Kidney tubule cell (primary cell): ENCODE measurements around the gene C19orf38.

ENCODE experiments used
- DNase-seq: peaks from one replicate; pipeline ENCODE4 v3.0.0-alpha.2; 2018; ENCODE audit warnings: low spot score

The C19orf38 gene

DNA sequence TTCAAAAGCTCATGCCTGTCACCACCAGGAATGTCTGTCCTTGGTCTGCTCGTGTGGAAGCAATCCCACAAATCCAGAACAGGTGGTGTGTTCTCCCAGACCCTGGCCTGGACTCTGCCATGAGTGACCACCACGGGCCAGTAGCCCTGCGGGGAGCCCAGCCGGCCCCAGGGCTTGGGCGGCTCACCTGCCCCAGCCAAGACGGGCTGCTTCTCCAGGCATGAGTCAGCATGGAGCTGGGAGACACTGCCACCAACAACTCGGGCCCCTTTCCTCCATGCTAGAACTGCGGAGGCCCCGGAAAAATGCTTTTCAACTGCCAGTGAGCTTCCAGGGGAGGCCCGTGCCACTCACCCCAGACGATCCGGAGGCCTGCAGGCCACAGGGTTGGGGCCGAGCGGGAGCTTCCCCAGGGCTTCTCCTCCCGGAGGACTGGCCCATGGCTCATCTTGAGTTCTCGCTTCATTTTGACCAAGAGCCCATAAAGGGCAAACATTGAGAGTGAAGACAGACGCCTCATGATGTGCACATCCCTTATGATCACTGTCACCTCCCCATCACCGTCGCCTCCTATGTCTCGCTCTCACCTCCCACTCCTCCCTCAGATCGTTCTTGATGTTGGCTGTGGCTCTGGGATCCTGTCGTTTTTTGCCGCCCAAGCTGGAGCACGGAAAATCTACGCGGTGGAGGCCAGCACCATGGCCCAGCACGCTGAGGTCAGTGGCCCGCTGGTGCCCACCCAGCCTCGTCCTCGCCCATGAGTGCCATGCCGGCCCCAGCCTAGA is 63.6 kb downstream of the C19orf38 start:
- DNase-seq = no peak

DNA sequence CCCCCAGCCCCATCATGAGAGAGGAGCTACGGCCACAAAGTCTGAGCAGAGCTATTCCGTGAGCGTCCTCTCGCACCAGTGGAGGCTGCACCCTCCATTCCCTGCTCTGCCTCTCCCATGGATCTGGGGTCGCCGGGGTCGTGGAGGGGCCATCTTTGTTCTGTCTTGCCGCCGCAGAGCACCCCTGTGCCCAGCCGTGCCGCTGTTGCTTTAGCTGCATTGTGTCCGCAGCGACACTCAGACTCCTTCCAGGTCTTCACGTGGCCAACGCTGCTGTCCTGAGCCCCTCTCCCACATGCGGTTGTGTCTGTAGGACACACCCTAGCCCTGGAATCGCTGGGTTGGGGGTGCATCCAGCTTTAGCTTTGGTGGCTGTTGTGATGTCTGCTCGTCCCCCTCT is 64.4 kb downstream of the C19orf38 start:
- no peak for DNase-seq

DNA sequence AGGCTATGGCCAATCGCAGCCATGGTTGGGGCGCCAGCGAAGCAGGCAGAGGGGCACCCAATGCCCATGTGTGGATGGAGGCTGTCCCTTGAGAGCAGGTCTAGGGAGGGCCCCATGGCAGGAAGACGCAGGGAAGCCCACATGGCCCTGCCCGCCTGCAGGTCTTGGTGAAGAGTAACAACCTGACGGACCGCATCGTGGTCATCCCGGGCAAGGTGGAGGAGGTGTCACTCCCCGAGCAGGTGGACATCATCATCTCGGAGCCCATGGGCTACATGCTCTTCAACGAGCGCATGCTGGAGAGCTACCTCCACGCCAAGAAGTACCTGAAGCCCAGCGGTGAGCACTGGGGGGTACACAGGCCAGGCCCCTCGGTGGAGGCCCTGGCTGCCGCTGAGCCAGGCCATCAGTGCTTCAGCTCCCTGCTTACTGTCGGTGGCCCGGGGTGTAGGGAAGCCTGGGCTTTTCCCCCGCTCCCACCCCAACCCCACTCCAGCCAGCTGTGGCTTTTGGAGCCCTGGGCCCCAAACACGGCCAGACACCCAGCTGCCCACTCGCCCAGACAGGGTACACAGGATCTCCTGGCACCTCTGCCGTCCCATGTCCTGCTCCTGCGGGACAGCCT is 65.6 kb downstream of the C19orf38 start:
- DNase-seq = no peak

DNA sequence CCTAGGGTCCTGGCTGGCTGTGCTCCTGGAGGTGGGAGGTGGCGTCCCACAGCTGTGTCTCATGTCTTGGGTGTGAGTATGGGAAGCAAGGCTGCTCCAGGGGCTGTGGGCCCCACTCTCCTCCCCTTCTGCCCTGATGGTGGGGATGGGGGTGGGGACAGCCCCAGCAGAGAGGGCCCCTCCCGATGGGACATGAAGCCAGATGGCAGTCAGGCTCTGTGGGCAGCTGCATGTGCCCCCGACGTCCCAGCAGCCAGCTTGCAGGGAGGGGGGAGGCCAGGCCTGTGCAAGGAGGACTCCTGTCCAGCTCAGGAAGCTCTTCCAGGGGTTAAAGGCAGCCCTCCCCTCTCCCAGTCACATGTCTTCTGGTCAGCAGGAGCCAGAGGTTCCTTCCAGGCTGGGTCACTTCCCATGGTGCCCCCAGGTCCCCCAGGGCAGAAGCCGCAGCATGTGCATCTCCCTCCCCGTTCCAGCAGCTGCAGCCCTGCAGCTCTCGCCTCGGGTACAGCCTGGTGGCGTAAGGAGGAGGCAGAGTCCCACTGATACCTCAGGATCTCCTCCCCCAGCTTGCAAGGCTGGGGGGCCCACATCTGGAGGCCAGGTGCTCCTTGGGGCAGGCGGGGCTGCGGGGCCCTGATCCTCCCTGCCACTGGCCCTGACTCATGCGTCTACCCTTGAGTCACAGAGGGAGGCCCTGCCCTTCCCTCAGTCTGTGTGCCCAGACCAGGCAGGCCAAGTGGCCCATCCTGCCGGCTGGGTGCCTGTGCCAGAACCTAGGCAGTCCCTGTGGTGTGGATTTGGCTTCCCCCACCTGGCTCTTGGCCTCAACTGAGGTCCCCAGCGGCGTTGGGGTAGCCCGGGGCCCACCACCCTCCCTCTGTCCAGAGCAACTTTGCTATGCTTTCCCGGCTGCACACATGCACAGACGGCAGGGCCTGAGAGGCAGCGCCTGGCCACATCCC is 67.2 kb downstream of the C19orf38 start:
- peak; percentile 80 for DNase-seq

DNA sequence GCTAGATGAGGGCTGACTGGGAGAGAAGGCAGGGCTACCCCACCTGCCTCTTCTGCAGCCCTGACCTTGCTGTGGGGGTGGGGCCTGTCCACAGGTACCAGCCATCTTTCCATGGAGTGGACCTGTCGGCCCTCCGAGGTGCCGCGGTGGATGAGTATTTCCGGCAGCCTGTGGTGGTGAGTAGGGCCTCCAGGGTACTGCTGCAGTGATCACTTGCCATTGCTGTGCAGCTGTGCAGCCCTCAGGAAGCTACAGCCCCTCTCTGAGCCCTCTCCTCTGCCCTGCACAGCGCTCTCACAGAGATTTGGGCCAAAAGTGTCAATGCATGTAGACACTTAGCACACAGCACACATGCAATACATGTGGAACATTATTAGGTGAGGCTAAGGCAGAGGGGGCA is 68.4 kb downstream of the C19orf38 start:
- DNase-seq = no peak

DNA sequence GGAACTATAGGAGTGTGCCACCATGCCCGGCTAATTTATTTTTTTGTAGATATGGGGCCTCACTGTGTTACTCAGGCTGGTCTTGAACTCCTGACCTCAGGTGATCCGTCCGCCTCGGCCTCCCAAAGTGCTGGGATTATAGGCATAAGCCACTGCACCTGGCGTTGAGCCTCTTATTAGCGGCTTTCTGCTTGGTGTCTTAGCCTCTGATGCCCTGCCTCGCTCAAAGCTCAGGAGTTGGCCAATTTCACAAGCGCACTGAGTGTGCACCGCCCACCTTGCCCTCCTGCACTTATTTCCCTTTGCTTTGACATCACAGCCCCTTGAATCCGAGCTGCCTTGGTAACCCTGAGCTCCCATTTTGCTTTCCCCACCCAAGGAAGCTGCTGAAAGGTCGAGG is 70.1 kb downstream of the C19orf38 start:
- no peak for DNase-seq
